CD14-positive monocyte (primary cell): Measurements from ENCODE around the gene INTS3. TPM values are rescaled to one million over a fixed set of nuclear protein-coding genes. Genes with fewer than 3 reads are reported as not detected.

Source experiments
- DNase-seq, 3 donors: peaks; one replicate each; pipeline ENCODE4 v3.0.0-alpha.2; 2011 to 2022
- H2AFZ ChIP-seq: 2 replicates; pipeline ENCODE4 v1.6.0; 2012; ENCODE audit warnings: mild to moderate bottlenecking, low read depth, low read length, inconsistent platforms; ENCODE audit not compliant: insufficient read depth, poor library complexity, severe bottlenecking
- H3K27ac ChIP-seq, 2 donors: 1 replicate in 1 of 2; 2 replicates in 1 of 2; pipeline ENCODE4 v1.5.1; 2012 to 2013; ENCODE audit warnings: low read length in 2 of 2, control low read depth in 1 of 2, inconsistent platforms in 1 of 2, low read depth in 1 of 2, mild to moderate bottlenecking in 1 of 2
- H3K27me3 ChIP-seq, 2 donors: one replicate each; pipeline versions ENCODE4 v1.6.0 to v1.6.1; 2011 to 2013; ENCODE audit warnings: low read length in 2 of 2; ENCODE audit not compliant: control insufficient read depth in 2 of 2, insufficient read depth in 2 of 2
- H3K36me3 ChIP-seq, 2 donors: replicated peaks in 1 of 2; 1 replicate in 1 of 2; 2 replicates in 1 of 2; pipeline versions ENCODE4 v1.5.1 to v1.6.1; 2012 to 2013; ENCODE audit warnings: low read length in 2 of 2, control low read depth in 1 of 2, inconsistent platforms in 1 of 2, mild to moderate bottlenecking in 1 of 2; ENCODE audit not compliant: insufficient read depth in 2 of 2, control insufficient read depth in 1 of 2
- H3K4me1 ChIP-seq, 2 donors: 1 replicate in 1 of 2; 2 replicates in 1 of 2; pipeline versions ENCODE4 v1.5.1 to v1.6.1; 2012 to 2013; ENCODE audit warnings: low read length in 2 of 2, control low read depth in 1 of 2, inconsistent platforms in 1 of 2, mild to moderate bottlenecking in 1 of 2, moderate library complexity in 1 of 2; ENCODE audit not compliant: insufficient read depth in 2 of 2, control insufficient read depth in 1 of 2
- H3K4me2 ChIP-seq: replicated peaks from 2 replicates; pipeline ENCODE3; 2012; ENCODE audit warnings: low read length, moderate library complexity, mild to moderate bottlenecking; ENCODE audit not compliant: poor library complexity, severe bottlenecking; ENCODE audit errors: extremely low read depth
- H3K4me3 ChIP-seq, 3 experiments: fragments of 200-600 bp in 1 of 3; sonication (generic) in 1 of 3; replicated peaks in 1 of 3; 1 replicate in 2 of 3; 2 replicates in 1 of 3; pipeline ENCODE4 v1.5.1; 2011 to 2013; ENCODE audit warnings: low read length in 3 of 3, mild to moderate bottlenecking in 3 of 3, control low read depth in 2 of 3, low read depth in 2 of 3, inconsistent platforms in 1 of 3, moderate library complexity in 1 of 3
- H3K79me2 ChIP-seq: 2 replicates; pipeline ENCODE4 v1.6.0; 2012; ENCODE audit warnings: mild to moderate bottlenecking, control low read depth, inconsistent platforms, low read length, moderate library complexity; ENCODE audit not compliant: insufficient read depth
- H3K9ac ChIP-seq: 2 replicates; pipeline ENCODE4 v1.6.0; 2017; ENCODE audit warnings: low read length, mild to moderate bottlenecking; ENCODE audit not compliant: insufficient read depth, poor library complexity, severe bottlenecking
- H3K9me3 ChIP-seq, 2 donors: replicated peaks in 1 of 2; 1 replicate in 1 of 2; 2 replicates in 1 of 2; pipeline versions ENCODE4 v1.5.1 to v1.6.1; 2012 to 2013; ENCODE audit warnings: low read length in 2 of 2, control low read depth in 1 of 2; ENCODE audit not compliant: control insufficient read depth in 1 of 2, insufficient read depth in 1 of 2
- H4K20me1 ChIP-seq: 2 replicates; pipeline ENCODE4 v1.6.0; 2012; ENCODE audit warnings: mild to moderate bottlenecking, low read length, control low read depth, moderate library complexity; ENCODE audit not compliant: insufficient read depth
- H3K27ac Mint-ChIP-seq, 7 donors: one replicate each; pipeline ENCODE4 v1.8.0; 2020; ENCODE audit warnings: mild to moderate bottlenecking in 7 of 7, mixed read lengths in 7 of 7, moderate library complexity in 6 of 7, inconsistent platforms in 2 of 7
- H3K27me3 Mint-ChIP-seq, 3 donors: one replicate each; pipeline ENCODE4 v1.8.0; 2021 to 2022; ENCODE audit warnings: low read depth in 3 of 3, mild to moderate bottlenecking in 3 of 3, mixed read lengths in 3 of 3, moderate library complexity in 3 of 3, inconsistent platforms in 1 of 3
- H3K36me3 Mint-ChIP-seq, 2 donors: one replicate each; pipeline ENCODE4 v1.8.0; 2020; ENCODE audit warnings: mixed read lengths in 2 of 2, inconsistent platforms in 1 of 2, mild to moderate bottlenecking in 1 of 2
- H3K4me1 Mint-ChIP-seq: one replicate; pipeline ENCODE4 v1.8.0; 2020; ENCODE audit warnings: mild to moderate bottlenecking, mixed read lengths
- H3K4me3 Mint-ChIP-seq, 2 donors: one replicate each; pipeline ENCODE4 v1.8.0; 2020; ENCODE audit warnings: mild to moderate bottlenecking in 2 of 2, mixed read lengths in 2 of 2, moderate library complexity in 1 of 2
- H3K9me3 Mint-ChIP-seq, 7 donors: one replicate each; pipeline ENCODE4 v1.8.0; 2020 to 2022; ENCODE audit warnings: mixed read lengths in 7 of 7, mild to moderate bottlenecking in 6 of 7, moderate library complexity in 6 of 7, inconsistent platforms in 2 of 7
- CTCF ChIP-seq: fragments of 200-600 bp; IDR thresholded peaks from one replicate; pipeline ENCODE4 v1.8.0; 2022; ENCODE audit warnings: antibody characterized with exemption, mild to moderate bottlenecking
- WGBS: methylation state at CpG from one replicate; pipeline ENCODE4 v1.1.5; 2013; ENCODE audit warnings: missing lambda C conversion rate; ENCODE audit not compliant: insufficient coverage; 5-methylcytosine and 5-hydroxymethylcytosine counted together
- intact Hi-C, 2 donors: fragments of 100-400 bp; cut with micrococcal nuclease; formaldehyde crosslinking; loops; one replicate each; pipeline versions ENCODE4 v1.15.0 to v1.15.1; 2023
- polyA plus RNA-seq, 3 donors: library from polyadenylated mRNA; depleted of rRNA in 1 of 3; unstranded in 2 of 3; stranded (reverse) in 1 of 3; fragments of 300-500 nt in 2 of 3; fragments of >200 nt in 1 of 3; fragmentation: Illumina TruSeq in 2 of 3; gene quantifications; 1 replicate in 2 of 3; 2 replicates in 1 of 3; pipeline ENCODE4 v1.2.3, GENCODE V29; 2012 to 2021

The INTS3 gene
- polyA plus RNA-seq, 3 donors: 9.2 to 76.9 (median 15.9) TPM

GRCh38 chr1:153749408-153750005 is 21.7 kb downstream of the INTS3 start:
- Histone ChIP-seq H3K9me3 (no peaks in the 10 kb centered on the region), H3K4me2 (no peak overlapping the region), H3K4me3 (no peak overlapping the region), H3K27me3 (no peaks in the 10 kb centered on the region), H4K20me1 (no peaks in the 10 kb centered on the region), H3K4me1 (peaks cover 6 to 9% of the 10 kb centered on the region in 2 donors), H3K36me3 (peaks cover 77 to 95% of the 10 kb centered on the region in 2 donors), H3K79me2 (no peaks in the 10 kb centered on the region), H3K27ac (no peak overlapping the region), H3K9ac (no peak overlapping the region), H2AFZ (no peak overlapping the region)
- intact Hi-C loops: loop anchor here (5.0 to 10.0 kb wide), 2 partner anchors 72 to 235 kb away; partner anchors contain the start of gene NPR1 (in 2 of the 2)
- 0% methylated on average over 3 of the region's 6 CpGs for WGBS
- no peaks in the 10 kb centered on the region for H3K9me3 Mint-ChIP-seq
- peak; percentile 85 for TF ChIP-seq CTCF
- H3K36me3 Mint-ChIP-seq: peaks cover 75 to 97% of the 10 kb centered on the region in 2 donors
- H3K4me1 Mint-ChIP-seq: peaks cover 14% of the 10 kb centered on the region
- DNase-seq: peak; percentile 75 to 88 (median 85)
- no peaks in the 10 kb centered on the region for H3K27me3 Mint-ChIP-seq
- H3K27ac Mint-ChIP-seq: peak overlapping the region in 3 of 7 donors; percentile 12 to 65 (median 61)
- no peak overlapping the region for H3K4me3 Mint-ChIP-seq

- DNase-seq: no peak
- H3K27me3 Mint-ChIP-seq: no peaks in the 10 kb centered on the region
- peaks cover 78 to 98% of the 10 kb centered on the region in 2 donors for H3K36me3 Mint-ChIP-seq
- Histone ChIP-seq H3K36me3 (peaks cover 77 to 96% of the 10 kb centered on the region in 2 donors), H3K4me3 (no peak overlapping the region), H3K27ac (no peak overlapping the region), H3K27me3 (no peaks in the 10 kb centered on the region), H3K9me3 (no peaks in the 10 kb centered on the region), H3K4me1 (peaks cover 6 to 9% of the 10 kb centered on the region in 2 donors), H3K4me2 (no peak overlapping the region), H3K9ac (no peak overlapping the region), H2AFZ (no peak overlapping the region), H3K79me2 (no peaks in the 10 kb centered on the region), H4K20me1 (no peaks in the 10 kb centered on the region)
- H3K4me1 Mint-ChIP-seq: peaks cover 14% of the 10 kb centered on the region
- H3K4me3 Mint-ChIP-seq: no peak overlapping the region
- TF ChIP-seq CTCF: no peak
- no peaks in the 10 kb centered on the region for H3K9me3 Mint-ChIP-seq
- intact Hi-C loops: loop anchor here in 1 of 2 donors (10.0 kb wide), 1 partner anchor 236 kb away; no protein-coding TSS in a partner anchor
- no peak overlapping the region for H3K27ac Mint-ChIP-seq
- WGBS: 93% methylated on average over 2 of the region's 6 CpGs
Observed at GRCh38 chr1:153750026-153750995, 22.5 kb downstream of the INTS3 start.
